Activated CD4-positive, alpha-beta T cell treated with anti-CD3 and anti-CD28 coated beads for 48 hours (primary cell): ENCODE results near the gene VCL.
"Not testable (repeated sequence)": the region's sequence is repeated elsewhere in the genome, so short reads cannot be mapped to it uniquely, and the experiment has no call there.

ENCODE experiments used
- DNase-seq: peaks from one replicate; pipeline ENCODE4 v3.0.0-alpha.2; 2020

VCL gene

DNA sequence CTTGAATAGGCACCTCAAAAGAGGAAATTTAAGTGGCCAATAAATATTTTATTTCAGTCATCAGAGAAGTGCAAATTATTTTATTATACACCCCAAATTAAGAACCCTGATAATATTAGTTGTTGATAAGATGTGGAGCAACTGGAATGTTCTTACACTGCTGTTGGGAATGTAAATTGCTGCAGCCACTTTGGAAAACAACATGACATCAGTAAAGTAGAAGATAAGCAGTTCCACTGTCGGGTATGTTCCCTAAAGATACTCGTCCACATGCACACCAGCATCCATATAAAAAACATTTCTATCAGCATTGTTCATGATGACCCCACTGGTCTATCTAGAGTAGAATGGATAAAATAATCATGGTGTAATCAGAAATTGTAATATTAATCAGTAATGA, 46.5 kb downstream of the VCL start:
- DNase-seq: no peak

DNA sequence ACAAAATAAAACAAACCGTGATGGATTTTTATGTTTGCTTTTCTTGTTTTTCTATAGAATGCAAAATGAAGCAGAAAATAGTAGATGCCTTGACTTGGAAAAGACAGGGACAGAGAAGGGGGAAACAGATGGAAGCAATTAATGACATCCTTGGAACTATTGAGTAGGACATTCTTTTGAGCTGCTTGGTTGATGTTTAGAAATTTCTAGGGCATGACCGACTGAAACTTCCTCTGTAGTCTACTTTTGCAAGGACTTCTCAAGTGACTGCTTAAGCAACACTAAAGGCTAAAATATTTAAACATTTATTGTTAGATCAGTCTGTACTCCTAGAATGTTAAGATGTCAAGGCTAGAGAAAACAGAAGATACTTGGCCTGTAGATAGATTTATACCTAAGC, 49.4 kb downstream of the VCL start:
- no peak for DNase-seq

GRCh38 chr10:74047871-74048270, 50.0 kb downstream of the VCL start:
- no peak for DNase-seq

DNA sequence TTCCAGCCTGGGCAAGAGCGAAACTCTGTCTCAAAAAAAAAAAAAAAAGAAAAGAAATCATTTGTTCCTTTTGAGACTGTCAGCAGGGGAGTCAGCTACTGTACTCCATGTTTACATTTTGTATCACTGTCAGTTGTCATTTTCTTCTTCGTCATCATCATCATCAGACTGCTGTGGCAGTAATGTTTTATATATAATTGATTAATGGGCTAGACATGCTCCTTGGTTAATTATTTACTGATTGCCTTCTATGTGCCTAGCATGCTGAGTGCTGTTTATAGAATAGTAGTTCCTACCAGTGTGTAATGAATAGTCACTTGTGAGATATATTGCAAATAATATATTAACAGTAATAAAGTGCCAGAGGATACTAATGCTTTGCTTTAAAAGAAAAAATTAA, 50.5 kb downstream of the VCL start:
- no peak for DNase-seq

GRCh38 chr10:74049955-74050354, 52.0 kb downstream of the VCL start:
- no peak for DNase-seq

DNA sequence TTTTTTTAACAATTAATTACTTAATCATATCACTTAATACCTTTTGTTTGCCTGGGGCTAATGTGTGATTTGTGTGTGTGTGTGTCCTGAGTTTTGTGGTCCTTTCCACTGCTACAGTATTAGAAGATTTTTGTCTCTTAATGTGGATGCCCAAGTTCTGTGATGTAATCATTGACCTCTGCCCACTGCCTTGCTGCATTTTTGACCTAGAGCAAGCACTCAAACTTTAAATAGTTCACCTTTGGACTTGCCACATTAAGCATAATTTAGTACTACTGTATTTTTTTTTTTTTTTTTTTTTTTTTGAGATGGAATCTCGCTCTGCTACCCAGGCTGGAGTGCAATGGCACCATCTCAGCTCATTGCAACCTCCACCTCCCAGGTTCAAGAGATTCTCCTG, 52.7 kb downstream of the VCL start:
- no peak for DNase-seq

DNA sequence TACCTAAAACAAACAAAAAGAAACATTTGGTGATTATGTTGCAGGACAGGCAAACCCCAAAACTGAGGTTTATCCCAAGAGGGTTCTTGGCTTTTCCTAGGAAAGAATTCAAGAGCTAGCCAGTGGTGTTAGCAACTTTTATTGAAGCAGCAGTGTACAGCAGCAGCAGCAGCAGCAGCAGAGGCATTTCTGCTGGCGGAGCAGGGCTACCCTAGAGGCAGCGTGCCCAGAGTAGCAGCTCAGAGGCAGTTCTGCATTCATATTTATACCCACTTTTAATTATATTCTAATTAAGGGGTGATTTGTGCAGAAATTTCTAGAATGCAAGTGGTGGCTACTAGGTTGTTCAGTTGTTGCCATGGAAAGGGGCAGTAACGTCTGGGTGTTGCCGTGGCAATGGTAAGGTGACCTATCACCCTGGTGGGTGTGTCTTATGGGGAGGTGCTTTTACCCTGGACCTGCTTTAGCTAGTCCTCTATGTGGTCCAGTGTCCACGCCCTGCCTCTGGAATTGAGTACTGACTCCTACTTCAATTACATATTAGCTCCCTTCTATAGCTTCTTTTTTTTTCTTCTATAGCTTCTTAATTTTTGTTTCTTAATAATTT, 53.9 kb downstream of the VCL start:
- no peak for DNase-seq

- no peak for DNase-seq
Observed at GRCh38 chr10:74052994-74053393, 55.1 kb downstream of the VCL start.

DNA sequence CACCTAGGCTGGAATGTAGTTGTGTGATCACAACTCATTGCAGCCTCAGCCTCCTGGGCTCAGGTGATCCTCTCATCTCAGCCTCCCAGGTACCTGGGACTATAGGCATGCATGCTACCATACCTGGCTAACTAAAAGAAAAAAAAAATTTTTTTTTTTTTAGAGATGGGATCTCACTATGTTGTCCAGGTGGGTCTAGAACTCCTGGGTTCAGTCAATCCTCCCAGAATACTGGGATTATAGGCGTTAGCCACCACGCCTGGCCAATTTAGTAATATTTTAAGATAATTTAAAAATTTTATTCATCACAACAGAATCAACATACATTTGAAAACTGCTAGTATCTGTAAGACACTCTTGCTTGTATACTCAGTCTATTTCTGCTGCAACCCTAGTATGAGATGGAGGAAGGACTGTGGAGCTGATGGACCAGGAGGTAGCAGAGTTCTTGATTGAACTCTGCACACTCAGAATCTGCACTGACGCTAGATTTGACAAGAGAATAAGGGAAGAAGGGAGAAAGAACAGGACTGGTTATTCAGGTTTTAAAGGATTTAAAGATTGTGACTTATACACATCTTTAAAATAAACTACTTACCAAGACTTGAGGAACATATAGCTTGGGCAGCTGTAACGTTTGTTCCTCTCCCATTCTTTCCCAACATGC, 57.6 kb downstream of the VCL start:
- DNase-seq: no peak

- no peak for DNase-seq
Observed at GRCh38 chr10:74056050-74056818, 58.3 kb downstream of the VCL start.

GRCh38 chr10:74058071-74058470, 60.2 kb downstream of the VCL start:
- no peak for DNase-seq

GRCh38 chr10:74058658-74059057, 60.7 kb downstream of the VCL start:
- DNase-seq: peak; percentile 27

DNA sequence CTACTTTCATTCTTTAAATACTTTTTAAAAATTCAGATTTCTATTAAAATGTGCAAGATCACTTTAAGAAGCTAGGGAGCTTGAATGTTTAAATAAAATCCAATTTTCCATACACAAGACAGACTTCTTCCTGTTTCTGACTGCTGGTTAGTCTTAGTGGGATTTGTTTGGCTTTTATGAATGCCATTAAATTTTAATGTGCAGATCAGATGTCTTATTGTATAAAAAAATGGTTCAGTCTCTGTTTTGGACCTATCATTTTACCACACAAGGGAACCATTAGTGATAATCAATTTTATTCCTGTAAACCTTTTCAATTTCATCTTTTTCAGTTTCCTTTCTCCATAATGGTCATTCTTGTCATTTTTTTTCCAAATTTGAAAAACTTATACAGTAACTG, 63.2 kb downstream of the VCL start:
- DNase-seq: no peak

GRCh38 chr10:74061978-74062377, 64.1 kb downstream of the VCL start:
- DNase-seq: not testable (repeated sequence)

DNA sequence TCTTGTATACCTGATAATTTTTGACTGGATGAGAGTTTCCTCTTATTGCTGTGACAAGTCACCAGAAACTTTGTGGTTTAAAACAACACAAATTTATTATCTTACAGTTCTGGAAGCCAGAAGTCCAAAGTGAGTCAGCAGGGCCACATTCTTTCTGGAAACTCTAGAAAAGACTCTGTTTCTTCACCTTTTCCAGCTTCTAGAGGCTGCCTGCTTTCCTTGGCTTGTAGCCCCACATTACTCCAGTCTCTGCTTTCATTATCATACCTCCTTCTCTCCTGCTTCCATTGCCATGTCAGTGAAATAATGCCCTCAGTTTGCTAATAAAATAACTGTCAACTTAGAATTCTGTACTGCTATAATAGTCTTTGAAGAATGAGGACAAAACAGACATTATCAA, 65.3 kb downstream of the VCL start:
- no peak for DNase-seq

DNA sequence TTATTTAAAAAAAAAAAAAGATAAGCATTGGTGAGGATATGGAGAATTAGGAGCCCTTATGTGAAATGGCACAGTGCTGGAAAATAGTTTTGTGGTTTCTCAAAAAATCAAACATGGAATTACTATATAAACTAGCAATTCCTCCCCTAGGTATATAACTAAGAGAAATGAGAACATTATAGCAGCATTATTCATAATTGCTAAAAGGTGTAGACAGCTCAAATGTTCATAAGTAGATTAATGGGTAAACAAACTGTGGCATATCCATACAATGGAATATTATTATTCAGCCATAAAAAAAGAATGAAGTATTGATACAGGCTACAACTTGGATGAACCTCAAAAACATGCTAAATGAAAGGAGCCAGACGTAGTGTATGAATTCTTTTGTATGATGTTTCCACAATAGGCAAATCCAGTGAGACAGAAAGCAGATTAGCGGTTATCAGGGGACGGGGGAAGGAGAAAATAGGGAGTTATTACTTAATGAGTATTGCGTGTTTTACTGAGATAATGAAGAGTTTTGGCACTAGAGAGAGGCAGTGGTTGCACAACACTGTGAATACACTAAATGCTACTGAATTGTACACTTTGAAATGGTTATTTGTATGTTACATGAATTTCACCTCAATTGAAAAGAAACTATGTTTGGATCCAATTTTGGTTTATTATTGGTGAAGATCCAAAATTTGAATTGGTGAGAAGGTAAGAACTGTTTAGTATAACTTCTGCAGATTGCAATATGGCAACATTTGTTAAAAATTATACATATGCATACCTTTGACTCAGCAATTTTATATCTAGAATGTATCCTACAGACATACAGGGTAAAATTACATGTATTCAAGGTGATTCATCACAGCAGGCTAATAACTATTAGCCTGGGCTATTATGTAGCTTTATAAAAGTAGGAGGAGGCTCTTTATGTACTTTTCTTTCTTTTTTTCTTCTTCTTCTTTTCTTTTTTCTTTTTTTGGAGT, 69.7 kb downstream of the VCL start:
- DNase-seq: no peak

DNA sequence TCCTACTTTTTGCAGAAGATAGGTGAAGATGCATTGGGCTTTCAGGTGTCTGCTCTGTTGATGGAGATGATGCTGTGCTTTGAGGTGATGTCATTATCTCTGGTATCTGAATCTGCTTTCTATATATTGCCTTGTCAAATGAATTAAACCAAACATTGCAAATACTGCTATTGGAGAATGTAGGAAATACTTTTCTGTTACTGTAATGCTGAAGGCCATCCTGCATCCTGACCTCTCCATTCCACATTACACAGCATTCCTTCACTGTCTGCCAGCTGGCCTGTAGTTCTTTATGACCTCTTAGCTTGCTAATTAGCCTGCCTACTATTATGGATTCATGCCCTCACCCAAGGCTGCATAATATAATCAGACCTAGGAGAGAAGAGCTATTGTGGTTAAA, 73.2 kb downstream of the VCL start:
- no peak for DNase-seq

DNA sequence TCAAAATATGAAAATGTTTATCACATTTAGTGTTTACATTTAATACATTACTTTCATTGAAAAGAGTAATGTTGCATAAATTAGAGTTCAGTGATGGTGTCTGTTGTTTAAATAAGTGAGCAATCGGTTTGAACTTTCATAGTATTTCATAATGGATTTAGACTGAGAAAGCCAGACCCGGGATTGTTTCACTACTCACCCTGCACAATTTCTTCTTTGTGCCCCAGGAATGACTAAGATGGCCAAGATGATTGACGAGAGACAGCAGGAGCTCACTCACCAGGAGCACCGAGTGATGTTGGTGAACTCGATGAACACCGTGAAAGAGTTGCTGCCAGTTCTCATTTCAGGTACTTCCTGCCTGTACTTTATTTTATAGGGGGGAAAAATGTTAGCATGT, 74.6 kb downstream of the VCL start:
- DNase-seq: no peak

DNA sequence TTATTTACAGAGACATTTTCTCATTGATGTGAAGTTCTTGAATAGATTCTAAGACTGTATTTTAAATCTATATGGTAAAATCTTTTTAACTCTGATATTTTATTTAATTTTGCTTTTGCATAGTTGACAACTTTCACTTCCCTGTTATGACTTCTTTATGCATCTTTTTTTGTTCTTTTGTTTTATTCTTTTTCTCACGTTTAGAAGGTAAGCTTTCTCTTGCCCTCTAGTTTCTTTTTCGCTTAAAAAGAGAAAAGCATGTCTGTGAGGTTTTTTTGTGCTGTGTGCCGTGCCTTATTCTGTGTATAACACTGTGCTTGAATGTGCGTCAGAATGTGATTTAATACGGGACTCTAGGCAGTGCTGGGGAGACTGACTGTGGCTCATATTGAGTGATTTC, 78.0 kb downstream of the VCL start:
- no peak for DNase-seq

DNA sequence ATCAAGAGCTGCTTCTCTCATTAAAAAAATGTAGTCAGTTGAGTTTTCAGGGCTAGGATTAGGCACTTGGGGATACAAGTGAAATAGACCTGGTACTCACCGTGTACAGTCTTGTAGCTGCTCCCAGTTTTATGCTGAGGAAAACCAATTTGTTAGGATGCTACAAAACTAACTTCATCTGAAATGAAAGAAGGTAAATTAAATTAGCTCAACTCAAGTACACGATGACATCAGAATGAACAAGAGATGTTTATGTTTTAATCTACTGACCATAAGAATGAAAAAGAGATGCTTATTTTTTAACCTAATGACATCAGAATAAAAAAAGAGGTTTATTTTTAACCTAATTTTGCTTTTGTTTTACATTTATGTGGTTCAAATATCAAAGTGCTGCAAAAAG, 79.0 kb downstream of the VCL start:
- DNase-seq: no peak

- no peak for DNase-seq
Observed at GRCh38 chr10:74077416-74077815, 79.5 kb downstream of the VCL start.

- DNase-seq: peak; percentile 64
Observed at GRCh38 chr10:74078037-74078436, 80.1 kb downstream of the VCL start.
